Liver (tissue), 9 donors: ENCODE data around the gene INPPL1. TPM values are rescaled to one million over a fixed set of nuclear protein-coding genes. Genes with fewer than 3 reads are reported as not detected.

ENCODE experiments used
- DNase-seq: peaks from one replicate; pipeline ENCODE4 v3.0.0-alpha.2; 2017; ENCODE audit warnings: low spot score
- H3K27ac ChIP-seq, 2 donors: one replicate each; pipeline ENCODE4 v1.7.0; 2013; ENCODE audit warnings: inconsistent platforms in 2 of 2, low read length in 2 of 2, control low read depth in 1 of 2, low read depth in 1 of 2, mild to moderate bottlenecking in 1 of 2
- H3K27me3 ChIP-seq, 4 donors: one replicate each; pipeline versions ENCODE4 v1.6.1 to v1.7.0; 2013; ENCODE audit warnings: low read length in 3 of 4, inconsistent platforms in 1 of 4, mild to moderate bottlenecking in 1 of 4, moderate library complexity in 1 of 4; ENCODE audit not compliant: control insufficient read depth in 4 of 4, insufficient read depth in 4 of 4
- H3K36me3 ChIP-seq, 4 donors: one replicate each; pipeline versions ENCODE4 v1.6.1 to v1.7.0; 2013; ENCODE audit warnings: low read length in 3 of 4, mild to moderate bottlenecking in 3 of 4, low read depth in 1 of 4, moderate library complexity in 1 of 4; ENCODE audit not compliant: control insufficient read depth in 4 of 4, insufficient read depth in 3 of 4
- H3K4me1 ChIP-seq, 4 donors: one replicate each; pipeline versions ENCODE4 v1.6.1 to v1.7.0; 2013; ENCODE audit warnings: low read length in 3 of 4, mild to moderate bottlenecking in 3 of 4, moderate library complexity in 1 of 4; ENCODE audit not compliant: control insufficient read depth in 4 of 4, insufficient read depth in 4 of 4
- H3K4me3 ChIP-seq, 3 donors: one replicate each; pipeline versions ENCODE4 v1.6.1 to v1.7.0; 2013; ENCODE audit warnings: low read length in 3 of 3, control low read depth in 1 of 3, low read depth in 1 of 3, mild to moderate bottlenecking in 1 of 3
- H3K9ac ChIP-seq, 2 donors: one replicate each; pipeline ENCODE4 v1.7.0; 2013; ENCODE audit warnings: low read length in 2 of 2, mild to moderate bottlenecking in 2 of 2, moderate library complexity in 2 of 2, control low read depth in 1 of 2, low read depth in 1 of 2
- H3K9me3 ChIP-seq, 4 donors: one replicate each; pipeline versions ENCODE4 v1.6.1 to v1.7.0; 2013; ENCODE audit warnings: low read length in 3 of 4; ENCODE audit not compliant: control insufficient read depth in 4 of 4
- ATF3 ChIP-seq: IDR thresholded peaks from 2 replicates; pipeline ENCODE4 v1.6.1; 2016; ENCODE audit warnings: antibody characterized with exemption
- CTCF ChIP-seq: fragments of 150-350 bp; IDR thresholded peaks from 2 replicates; pipeline ENCODE4 v1.5.1; 2017; ENCODE audit warnings: improper control_type of control experiment, low read depth, low read length; ENCODE audit not compliant: missing input control
- EGR1 ChIP-seq, 2 donors: IDR thresholded peaks; 2 replicates each; pipeline ENCODE4 v1.6.1; 2016 to 2018; ENCODE audit warnings: antibody characterized with exemption in 2 of 2, low read depth in 2 of 2
- FOXA1 ChIP-seq: IDR thresholded peaks from 2 replicates; pipeline ENCODE4 v1.6.1; 2016; ENCODE audit warnings: antibody characterized with exemption
- FOXA2 ChIP-seq: IDR thresholded peaks from 2 replicates; pipeline ENCODE4 v1.6.1; 2016; ENCODE audit warnings: antibody characterized with exemption
- GABPA ChIP-seq, 2 donors: IDR thresholded peaks in 1 of 2; conservative IDR thresholded peaks in 1 of 2; 2 replicates each; pipeline ENCODE4 v1.6.1; 2016; ENCODE audit warnings: antibody characterized with exemption in 2 of 2, mild to moderate bottlenecking in 1 of 2, moderate library complexity in 1 of 2
- HNF4A ChIP-seq, 2 donors: conservative IDR thresholded peaks; 2 replicates each; pipeline ENCODE4 v1.6.1; 2016; ENCODE audit warnings: antibody characterized with exemption in 2 of 2, mild to moderate bottlenecking in 2 of 2
- HNF4G ChIP-seq: IDR thresholded peaks from 2 replicates; pipeline ENCODE4 v1.6.1; 2016; ENCODE audit warnings: antibody characterized with exemption
- JUND ChIP-seq, 2 donors: IDR thresholded peaks; 2 replicates each; pipeline ENCODE4 v1.6.1; 2016; ENCODE audit warnings: antibody characterized with exemption in 2 of 2
- MAX ChIP-seq: IDR thresholded peaks from 2 replicates; pipeline ENCODE4 v1.6.1; 2016; ENCODE audit warnings: antibody characterized with exemption
- NR2F2 ChIP-seq: IDR thresholded peaks from 2 replicates; pipeline ENCODE4 v1.6.1; 2016; ENCODE audit warnings: antibody characterized with exemption
- RAD21 ChIP-seq, 2 donors: IDR thresholded peaks; 2 replicates each; pipeline ENCODE4 v1.6.1; 2016; ENCODE audit warnings: antibody characterized with exemption in 2 of 2, mild to moderate bottlenecking in 2 of 2
- REST ChIP-seq: IDR thresholded peaks from 2 replicates; pipeline ENCODE4 v1.6.1; 2016; ENCODE audit warnings: antibody characterized with exemption, mild to moderate bottlenecking
- SP1 ChIP-seq: IDR thresholded peaks from 2 replicates; pipeline ENCODE4 v1.6.1; 2018; ENCODE audit warnings: antibody characterized with exemption, mild to moderate bottlenecking
- TAF1 ChIP-seq: conservative IDR thresholded peaks from 2 replicates; pipeline ENCODE4 v1.6.1; 2016; ENCODE audit warnings: antibody characterized with exemption, mild to moderate bottlenecking
- YY1 ChIP-seq: IDR thresholded peaks from 2 replicates; pipeline ENCODE4 v1.6.1; 2016; ENCODE audit warnings: antibody characterized with exemption, mild to moderate bottlenecking
- ZBTB33 ChIP-seq: IDR thresholded peaks from 2 replicates; pipeline ENCODE4 v1.6.1; 2016; ENCODE audit warnings: antibody characterized with exemption
- WGBS: extraction: QIAGEN DNeasy Blood & Tissue Kit; methylation state at CpG from one replicate; pipeline ENCODE4 v1.1.7; 2013; 5-methylcytosine and 5-hydroxymethylcytosine counted together
- polyA plus RNA-seq, 2 donors: library from polyadenylated mRNA; stranded (reverse) in 1 of 2; unstranded in 1 of 2; fragments of 200-250 nt in 1 of 2; fragments of >200 nt in 1 of 2; fragmentation: Nextera tagmentation in 1 of 2; extraction: Ambion mirVana in 1 of 2; gene quantifications; one replicate each; pipeline versions ENCODE4 v1.2.1 to v1.2.3, GENCODE V29; 2013 to 2015
- total RNA-seq, 2 donors: library from RNA; depleted of rRNA; stranded (reverse); fragments of >200 nt; gene quantifications; one replicate each; pipeline ENCODE4 v1.2.3, GENCODE V29; 2014
- donor health status: healthy.
- donor health status: healthy.
- donor health status: healthy.
- donor health status: healthy.
- donor health status: healthy.

INPPL1 gene
- total and polyA plus RNA-seq, 4 donors, result 7.2 to 29.0 (median 17.1) TPM

- no peak for TF ChIP-seq REST
- TF ChIP-seq HNF4G, result no peak
- TF ChIP-seq FOXA2, result no peak
- no peak for TF ChIP-seq SP1
- no peak for TF ChIP-seq FOXA1
- TF ChIP-seq YY1, result no peak
- TF ChIP-seq HNF4A (conservative IDR thresholded peaks at IDR 0.05), result no peak
- no peak for TF ChIP-seq ATF3
Measured at GRCh38 chr11:72227316-72228228, 3.0 kb downstream of the INPPL1 start (continued).

- H3K9ac ChIP-seq, result no peak overlapping the region
- no peak overlapping the region for H3K27ac ChIP-seq
- H3K4me3 ChIP-seq, result no peak overlapping the region
- no peaks in the 10 kb centered on the region for H3K27me3 ChIP-seq
- TF ChIP-seq ATF3 (no peak), RAD21 (IDR thresholded peaks at IDR 0.05) (no peak), REST (no peak), JUND (IDR thresholded peaks at IDR 0.05) (no peak), MAX (no peak), CTCF (no peak), TAF1 (no peak), NR2F2 (no peak), ZBTB33 (no peak), FOXA1 (no peak), EGR1 (IDR thresholded peaks at IDR 0.05; ENCODE audit: low read depth in 2 of 2) (no peak), YY1 (no peak), HNF4A (conservative IDR thresholded peaks at IDR 0.05) (no peak), GABPA (IDR thresholded peaks at IDR 0.05 in 1 of 2, conservative IDR thresholded peaks at IDR 0.05 in 1 of 2) (no peak), SP1 (no peak)
- WGBS, result 95% methylated on average over 16 of the region's 16 CpGs
- peaks cover 22 to 52% (median 31%) of the 10 kb centered on the region in 4 donors for H3K36me3 ChIP-seq
- H3K9me3 ChIP-seq, result no peaks in the 10 kb centered on the region
- H3K4me1 ChIP-seq, result peaks cover 1 to 16% (median 5%) of the 10 kb centered on the region in 4 donors
- peak; percentile 32 for DNase-seq
Measured at GRCh38 chr11:72228229-72228843, 3.8 kb downstream of the INPPL1 start.
